GM21723 (cell line): Measurements from ENCODE around the gene KPNA1.

ENCODE experiments used
- ATAC-seq: cut with Tn5 transposase; IDR thresholded peaks from one replicate; pipeline ENCODE4 v1.9.1; 2021; ENCODE audit warnings: mild to moderate bottlenecking, moderate library complexity; ENCODE audit not compliant: unreplicated experiment

The KPNA1 gene

GRCh38 chr3:122389892-122390291, 124.8 kb downstream of the KPNA1 start:
- no peak for ATAC-seq

- ATAC-seq, result no peak
Observed at GRCh38 chr3:122389197-122389596, 125.5 kb downstream of the KPNA1 start.

GRCh38 chr3:122387709-122388108, 127.0 kb downstream of the KPNA1 start:
- no peak for ATAC-seq

- peak; percentile 88 for ATAC-seq
Observed at GRCh38 chr3:122383771-122384697, 130.7 kb downstream of the KPNA1 start, which contains the start of gene FAM162A. TSS of gene FAM162A (plus strand) at chr3:122384182. CDS start at chr3:122384266, 84 bp downstream.

- ATAC-seq, result peak; percentile 45
Observed at GRCh38 chr3:122382888-122383666, 131.7 kb downstream of the KPNA1 start, which contains the start of gene MIX23. TSS of gene MIX23 (minus strand) at chr3:122383231. CDS start at chr3:122383224, 7 bp downstream.

- ATAC-seq, result no peak
Observed at GRCh38 chr3:122377975-122378374, 136.8 kb downstream of the KPNA1 start.

GRCh38 chr3:122374034-122374433, 140.7 kb downstream of the KPNA1 start:
- no peak for ATAC-seq
